ENCODE data around the gene MUC16.

GRCh38 chr19:9041023-9041422 is 30.8 kb upstream of the MUC16 start:
- TF ChIP-seq REST (IDR thresholded peaks at IDR 0.05; ENCODE audit: low read depth), result no peak
- TF ChIP-seq RAD21 (IDR thresholded peaks at IDR 0.05; ENCODE audit: low read depth), result no peak
- TF ChIP-seq CREB1 (IDR thresholded peaks at IDR 0.05; ENCODE audit: low read depth), result no peak
- TF ChIP-seq TCF12 (IDR thresholded peaks at IDR 0.05; ENCODE audit: low read depth), result no peak
- no peak for TF ChIP-seq MAX (IDR thresholded peaks at IDR 0.05)
- no peak for TF ChIP-seq TEAD4 (IDR thresholded peaks at IDR 0.05)
- no peak for TF ChIP-seq EP300 (IDR thresholded peaks at IDR 0.05; ENCODE audit: borderline replicate concordance)
- TF ChIP-seq TAF1 (IDR thresholded peaks at IDR 0.05; ENCODE audit: low read depth), result no peak
- TF ChIP-seq FOXM1 (IDR thresholded peaks at IDR 0.05; ENCODE audit: borderline replicate concordance, low read depth), result no peak
- no peak for TF ChIP-seq YY1 (IDR thresholded peaks at IDR 0.05; ENCODE audit: low read depth)
- TF ChIP-seq USF1 (IDR thresholded peaks at IDR 0.05), result no peak
